Keratinocyte (primary cell): ENCODE data around the gene CPNE9. TPM values are rescaled to one million over a fixed set of nuclear protein-coding genes. Genes with fewer than 3 reads are reported as not detected.

Experiments
- DNase-seq: peaks from one replicate; pipeline ENCODE4 v3.0.0-alpha.2; 2011; ENCODE audit warnings: low read depth, missing footprints, low spot score
- FAIRE-seq: peaks from 2 replicates; lab custom pipeline; 2011; peaks lifted over from hg19 to GRCh38; lab: Jason Lieb, UNC
- H2AFZ ChIP-seq: 2 replicates; pipeline ENCODE4 v1.6.0; 2012; ENCODE audit warnings: low read length, control low read depth, inconsistent platforms; ENCODE audit not compliant: control insufficient read depth
- H3K27ac ChIP-seq: 2 replicates; pipeline ENCODE4 v1.5.1; 2011; ENCODE audit warnings: low read length; ENCODE audit not compliant: control insufficient read depth, insufficient read depth
- H3K27me3 ChIP-seq: 3 replicates; pipeline ENCODE4 v1.6.0; 2011; ENCODE audit warnings: low read length; ENCODE audit not compliant: control insufficient read depth, insufficient read depth; ENCODE audit errors: extremely low read depth
- H3K36me3 ChIP-seq, 2 experiments: 2 replicates in 1 of 2; 3 replicates in 1 of 2; pipeline ENCODE4 v1.5.1; 2011; ENCODE audit warnings: low read length in 2 of 2, mild to moderate bottlenecking in 1 of 2; ENCODE audit not compliant: control insufficient read depth in 2 of 2, insufficient read depth in 2 of 2; ENCODE audit errors: extremely low read depth in 1 of 2
- H3K4me1 ChIP-seq: 3 replicates; pipeline ENCODE4 v1.5.1; 2011; ENCODE audit warnings: low read length; ENCODE audit not compliant: control insufficient read depth, insufficient read depth; ENCODE audit errors: extremely low read depth
- H3K4me2 ChIP-seq: 3 replicates; pipeline ENCODE4 v1.6.0; 2011; ENCODE audit warnings: low read depth, low read length; ENCODE audit not compliant: control insufficient read depth, insufficient read depth; ENCODE audit errors: extremely low read depth
- H3K4me3 ChIP-seq, 3 experiments: fragments of 200-600 bp in 1 of 3; sonication (generic) in 1 of 3; 2 replicates in 2 of 3; 3 replicates in 1 of 3; pipeline ENCODE4 v1.5.1; 2011 to 2016; ENCODE audit warnings: low read length in 3 of 3, mild to moderate bottlenecking in 3 of 3, control low read depth in 2 of 3, inconsistent platforms in 1 of 3, low read depth in 1 of 3, mixed read lengths in 1 of 3, mixed run types in 1 of 3, moderate library complexity in 1 of 3; ENCODE audit not compliant: control insufficient read depth in 2 of 3, insufficient read depth in 2 of 3; ENCODE audit errors: extremely low read depth in 1 of 3
- H3K79me2 ChIP-seq: 2 replicates; pipeline ENCODE4 v1.6.0; 2012; ENCODE audit warnings: low read length; ENCODE audit not compliant: control insufficient read depth, insufficient read depth
- H3K9ac ChIP-seq: 3 replicates; pipeline ENCODE4 v1.6.0; 2011; ENCODE audit warnings: low read length; ENCODE audit not compliant: control insufficient read depth, insufficient read depth; ENCODE audit errors: extremely low read depth
- H3K9me1 ChIP-seq: 3 replicates; pipeline ENCODE4 v1.6.0; 2011; ENCODE audit warnings: low read length; ENCODE audit not compliant: control insufficient read depth, insufficient read depth; ENCODE audit errors: extremely low read depth
- H3K9me3 ChIP-seq: 2 replicates; pipeline ENCODE4 v1.5.1; 2012; ENCODE audit warnings: low read depth, low read length; ENCODE audit not compliant: control insufficient read depth
- H4K20me1 ChIP-seq: 3 replicates; pipeline ENCODE4 v1.6.0; 2011; ENCODE audit warnings: low read length; ENCODE audit not compliant: control insufficient read depth, insufficient read depth; ENCODE audit errors: extremely low read depth
- CTCF ChIP-seq, 3 experiments: IDR thresholded peaks in 1 of 3; conservative IDR thresholded peaks in 1 of 3; optimal IDR thresholded peaks in 1 of 3; 2 replicates in 2 of 3; 3 replicates in 1 of 3; pipeline versions ENCODE3 to v1.5.1; 2011; ENCODE audit warnings: low read length in 3 of 3, mild to moderate bottlenecking in 3 of 3, moderate library complexity in 2 of 3, control low read depth in 1 of 3, inconsistent platforms in 1 of 3; ENCODE audit not compliant: insufficient read depth in 2 of 3; ENCODE audit errors: extremely low read depth in 1 of 3
- EZH2 ChIP-seq: IDR thresholded peaks from one replicate; pipeline ENCODE4 v1.6.1; 2012; ENCODE audit warnings: inconsistent platforms, mild to moderate bottlenecking, low read length, moderate library complexity
- dilution Hi-C: fragments of 300-500 bp; cut with MboI; formaldehyde crosslinking; loops from one replicate; pipeline ENCODE4 v1.7.0; 2020; ENCODE audit warnings: low sequenced_read_pairs; ENCODE audit not compliant: extremely low pct_ligation_motif_present
- polyA plus RNA-seq, 5 experiments: library from polyadenylated mRNA; depleted of rRNA in 3 of 5; stranded (reverse) in 3 of 5; stranded (forward) in 1 of 5; unstranded in 1 of 5; fragments of >200 nt; gene quantifications; 1 replicate in 1 of 5; 2 replicates in 3 of 5; 3 replicates in 1 of 5; pipeline versions ENCODE4 v1.2.1 to v1.2.3, GENCODE V29; 2011 to 2012; ENCODE audit warnings: missing spikeins in 2 of 5, low read depth in 1 of 5, low replicate concordance in 1 of 5

CPNE9 gene
- polyA plus RNA-seq, 1 donor (not counting 4 experiments of a cell fraction or from before 2014, with no cell fraction given), result not detected

DNA sequence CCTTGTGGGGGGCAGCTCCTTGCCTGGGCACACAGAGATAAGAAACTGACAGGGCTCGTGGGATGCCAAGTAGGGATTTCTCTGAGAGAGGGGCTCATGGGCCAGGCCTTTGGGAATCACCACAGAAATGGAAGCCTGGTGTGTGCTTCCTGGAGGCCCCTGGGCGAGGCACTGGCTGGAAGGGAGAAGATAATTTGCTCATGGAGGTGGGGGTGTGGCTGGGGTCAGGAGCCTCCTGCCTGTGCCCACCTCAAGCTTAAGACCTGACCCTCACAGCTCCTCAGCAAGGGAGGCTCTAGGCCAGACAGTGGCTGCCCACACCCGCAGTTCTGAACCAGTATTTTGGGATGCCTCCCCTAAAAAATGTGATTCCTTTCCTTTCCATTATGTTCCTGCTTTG lies 16.9 kb upstream of the CPNE9 start:
- Histone ChIP-seq H3K4me2 (no peak overlapping the region), H3K9me3 (no peaks in the 10 kb centered on the region), H3K4me3 (no peak overlapping the region), H3K9ac (no peak overlapping the region), H3K27me3 (no peaks in the 10 kb centered on the region), H4K20me1 (no peaks in the 10 kb centered on the region), H3K4me1 (no peaks in the 10 kb centered on the region), H3K36me3 (peaks cover 31 to 47% of the 10 kb centered on the region in 2 experiments), H3K27ac (no peak overlapping the region), H2AFZ (no peak overlapping the region), H3K79me2 (no peaks in the 10 kb centered on the region), H3K9me1 (no peaks in the 10 kb centered on the region)
- DNase-seq, result no peak
- FAIRE-seq, result no peak
- TF ChIP-seq EZH2 (no peak), CTCF (optimal IDR thresholded peaks at IDR 0.05 in 1 of 3, IDR thresholded peaks at IDR 0.05 in 1 of 3, conservative IDR thresholded peaks at IDR 0.05 in 1 of 3; ENCODE audit: extremely low read depth in 1 of 3, insufficient read depth in 2 of 3, low read length in 3 of 3) (no peak)
- dilution Hi-C loops, result no loop called here

DNA sequence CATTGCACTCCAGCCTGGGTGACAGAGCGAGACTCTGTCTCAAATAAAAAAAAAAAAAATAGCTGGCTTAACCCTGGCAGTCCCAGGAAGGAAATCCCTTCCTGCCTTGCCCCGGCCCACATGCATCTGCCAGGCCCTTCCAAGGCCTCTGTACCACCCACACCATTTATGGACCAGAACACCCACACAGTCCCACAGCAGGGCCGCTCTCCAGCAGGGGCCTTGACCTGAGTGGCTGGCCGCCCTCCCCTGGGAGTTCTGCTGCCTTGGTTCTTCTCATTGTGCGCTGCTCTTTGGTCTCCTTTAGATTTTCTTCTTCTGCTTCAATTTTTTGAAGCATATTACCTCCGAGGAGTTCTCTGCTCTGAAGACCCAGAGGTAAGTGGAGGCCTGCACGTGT lies 16.1 kb upstream of the CPNE9 start:
- dilution Hi-C loops, result no loop called here
- no peak overlapping the region for H3K4me3 ChIP-seq
- TF ChIP-seq CTCF (optimal IDR thresholded peaks at IDR 0.05 in 1 of 3, IDR thresholded peaks at IDR 0.05 in 1 of 3, conservative IDR thresholded peaks at IDR 0.05 in 1 of 3; ENCODE audit: extremely low read depth in 1 of 3, insufficient read depth in 2 of 3, low read length in 3 of 3) (no peak), EZH2 (no peak)

More for the DNA sequence above, 16.1 kb upstream of the CPNE9 start:
- no peak overlapping the region for H3K9ac ChIP-seq
- DNase-seq (no peak), FAIRE-seq (no peak)
- H3K4me2 ChIP-seq, result no peak overlapping the region
- no peaks in the 10 kb centered on the region for H3K27me3 ChIP-seq
- no peaks in the 10 kb centered on the region for H4K20me1 ChIP-seq
- no peaks in the 10 kb centered on the region for H3K9me1 ChIP-seq
- H3K79me2 ChIP-seq, result no peaks in the 10 kb centered on the region
- no peak overlapping the region for H3K27ac ChIP-seq
- no peaks in the 10 kb centered on the region for H3K9me3 ChIP-seq
- peaks cover 28 to 46% of the 10 kb centered on the region in 2 experiments for H3K36me3 ChIP-seq
- H3K4me1 ChIP-seq, result no peaks in the 10 kb centered on the region
- H2AFZ ChIP-seq, result no peak overlapping the region
